ENCODE results near the gene BICRA.
"Not testable (repeated sequence)": the region's sequence is repeated elsewhere in the genome, so short reads cannot be mapped to it uniquely, and the experiment has no call there.

BICRA gene

DNA sequence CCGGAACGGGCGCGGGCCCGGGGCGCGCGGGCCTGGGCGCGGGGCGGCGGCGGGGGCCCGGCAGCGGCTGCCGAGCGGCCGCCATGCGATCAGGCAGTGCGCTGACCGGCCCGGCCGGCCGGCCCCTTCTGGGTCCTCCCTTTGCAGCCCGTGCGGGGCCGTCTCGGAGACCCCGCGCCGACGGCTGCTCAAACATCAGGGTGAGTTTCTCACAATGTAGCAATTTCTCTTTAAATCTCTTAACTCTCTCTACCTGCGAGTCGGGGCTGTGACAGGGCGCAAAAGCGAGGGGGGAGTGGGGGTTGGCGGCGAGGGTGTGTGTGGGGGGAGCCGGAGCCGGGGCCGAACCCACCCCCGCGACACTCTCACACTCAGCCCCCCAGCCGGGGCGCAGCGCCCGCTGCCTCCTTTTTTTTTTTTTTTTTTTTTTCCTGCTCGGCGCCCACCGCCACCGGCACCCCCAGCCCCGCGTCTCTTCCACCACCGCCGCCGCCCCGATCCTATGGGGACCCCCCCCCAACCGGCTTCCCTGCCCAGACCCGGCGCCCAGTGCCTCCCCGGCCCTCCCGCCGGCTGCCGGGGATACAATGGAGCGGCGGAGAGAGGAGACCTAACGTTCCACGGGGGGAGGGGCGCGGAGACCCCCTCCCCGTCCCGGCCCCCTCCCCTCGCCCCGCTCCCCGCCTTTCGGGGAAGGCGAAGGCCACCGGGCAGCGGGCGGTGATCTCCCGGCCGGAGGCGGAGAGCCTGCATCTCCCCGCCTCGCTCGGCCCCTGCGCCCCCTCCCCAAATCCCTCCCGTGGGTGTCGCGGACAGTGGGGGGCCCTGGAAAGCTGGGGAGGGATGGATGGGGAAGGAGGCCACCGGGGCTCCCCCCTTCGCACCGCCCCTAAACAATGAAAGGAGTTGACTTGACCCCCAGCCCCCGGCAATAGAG is at the start of gene BICRA:
Gene BICRA, plus strand, starts transcription at position 166 of the 937 bp plus-strand sequence. CDS start 64,441 bp downstream, outside the sequence.
- TF ChIP-seq POLR2A (IDR thresholded peaks at IDR 0.05; ENCODE audit: low read depth, low read length), result no peak
- DNase-seq (ENCODE audit: insufficient read length, low spot score), result peak; percentile 63
- FAIRE-seq, result no peak

DNA sequence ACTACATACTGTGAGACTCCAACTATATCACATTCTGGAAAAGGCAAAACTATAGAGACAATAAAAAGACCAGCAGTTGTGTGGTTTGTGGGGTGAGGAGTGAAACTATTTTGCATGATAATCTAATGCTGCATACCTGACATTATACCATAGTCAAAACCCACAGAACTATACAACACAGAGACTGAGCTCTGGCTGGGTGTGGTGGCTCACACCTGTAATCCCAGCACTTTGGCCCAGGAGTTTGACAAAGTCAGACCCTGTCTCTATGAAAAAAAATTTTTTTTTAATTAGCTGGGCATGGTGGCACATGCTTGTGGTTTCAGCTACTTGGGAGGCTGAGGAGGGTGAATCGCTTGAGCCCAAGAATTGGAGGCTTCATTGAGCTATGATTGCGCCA is 47.9 kb upstream of the BICRA start:
- TF ChIP-seq POLR2A (IDR thresholded peaks at IDR 0.05; ENCODE audit: low read depth, low read length), result no peak
- FAIRE-seq (no peak), DNase-seq (ENCODE audit: insufficient read length, low spot score) (no peak)

DNA sequence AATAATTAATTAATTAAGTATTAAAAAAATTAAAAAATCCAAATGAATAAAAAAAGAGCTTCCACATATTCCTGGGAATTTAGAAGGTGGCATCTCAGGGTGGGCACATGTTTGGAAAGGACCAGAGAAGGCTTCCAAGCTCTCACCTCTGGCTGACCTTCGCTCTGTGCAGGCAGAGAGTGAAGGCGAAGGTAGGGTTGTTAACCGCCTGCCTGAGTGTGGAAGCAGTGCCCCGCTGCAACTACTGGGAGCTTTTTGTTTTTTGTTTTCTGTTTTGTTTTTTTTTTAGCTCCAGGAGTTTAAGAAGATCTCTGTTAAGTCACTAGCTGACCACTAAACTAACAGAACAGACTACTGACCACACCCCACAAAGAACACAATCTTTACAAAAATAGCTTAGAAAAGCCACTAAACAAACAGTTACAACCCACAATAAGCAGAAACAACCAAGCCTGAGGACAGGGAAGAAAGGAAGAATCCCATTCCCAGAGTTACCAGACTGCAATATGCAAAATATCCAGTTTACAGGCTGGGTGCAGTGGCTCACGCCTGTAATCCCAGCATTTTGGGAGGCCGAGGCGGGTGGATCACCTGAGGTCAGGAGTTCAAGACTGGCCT is 47.4 kb upstream of the BICRA start:
- TF ChIP-seq POLR2A (IDR thresholded peaks at IDR 0.05; ENCODE audit: low read depth, low read length), result no peak
- DNase-seq (ENCODE audit: insufficient read length, low spot score) (no peak), FAIRE-seq (no peak)

DNA sequence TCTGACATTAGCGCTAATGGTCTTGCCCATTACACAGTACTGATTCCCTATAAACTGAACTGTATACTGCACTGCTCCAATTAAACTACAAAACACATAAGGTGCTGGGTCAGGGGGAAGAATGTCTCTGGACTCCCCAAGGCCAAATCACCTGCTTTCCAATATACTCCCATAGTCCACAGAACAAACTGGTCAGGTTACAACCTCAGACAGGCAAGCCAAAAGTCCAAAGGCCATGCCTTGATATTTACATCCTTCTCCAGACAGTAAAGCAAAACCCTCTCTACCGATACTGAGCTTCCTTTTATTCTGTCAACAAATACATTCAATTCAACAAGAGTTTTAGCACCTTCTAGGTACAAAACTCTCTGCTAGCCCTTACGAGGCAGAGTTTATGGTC is 44.9 kb upstream of the BICRA start:
- TF ChIP-seq POLR2A (IDR thresholded peaks at IDR 0.05; ENCODE audit: low read depth, low read length), result no peak
- FAIRE-seq, result no peak
- DNase-seq (ENCODE audit: insufficient read length, low spot score), result no peak

- no peak for FAIRE-seq
- no peak for DNase-seq (ENCODE audit: insufficient read length, low spot score)
- no peak for TF ChIP-seq POLR2A (IDR thresholded peaks at IDR 0.05; ENCODE audit: low read depth, low read length)
Measured at GRCh38 chr19:47569331-47569730, 39.6 kb upstream of the BICRA start.

GRCh38 chr19:47572635-47573034 is 36.3 kb upstream of the BICRA start:
- TF ChIP-seq POLR2A (IDR thresholded peaks at IDR 0.05; ENCODE audit: low read depth, low read length), result no peak
- DNase-seq (ENCODE audit: insufficient read length, low spot score), result no peak
- FAIRE-seq, result no peak

- DNase-seq (ENCODE audit: insufficient read length, low spot score) (no peak), FAIRE-seq (no peak)
- no peak for TF ChIP-seq POLR2A (IDR thresholded peaks at IDR 0.05; ENCODE audit: low read depth, low read length)
Measured at GRCh38 chr19:47573071-47574026, 35.6 kb upstream of the BICRA start, which contains the start of gene ZNF541. Gene ZNF541 (minus strand): TSS chr19:47573148. CDS start chr19:47555856, 17,292 bp downstream.

- TF ChIP-seq POLR2A (IDR thresholded peaks at IDR 0.05; ENCODE audit: low read depth, low read length), result no peak
- DNase-seq (ENCODE audit: insufficient read length, low spot score) (no peak), FAIRE-seq (no peak)
Measured at GRCh38 chr19:47580397-47580796, 28.5 kb upstream of the BICRA start.

DNA sequence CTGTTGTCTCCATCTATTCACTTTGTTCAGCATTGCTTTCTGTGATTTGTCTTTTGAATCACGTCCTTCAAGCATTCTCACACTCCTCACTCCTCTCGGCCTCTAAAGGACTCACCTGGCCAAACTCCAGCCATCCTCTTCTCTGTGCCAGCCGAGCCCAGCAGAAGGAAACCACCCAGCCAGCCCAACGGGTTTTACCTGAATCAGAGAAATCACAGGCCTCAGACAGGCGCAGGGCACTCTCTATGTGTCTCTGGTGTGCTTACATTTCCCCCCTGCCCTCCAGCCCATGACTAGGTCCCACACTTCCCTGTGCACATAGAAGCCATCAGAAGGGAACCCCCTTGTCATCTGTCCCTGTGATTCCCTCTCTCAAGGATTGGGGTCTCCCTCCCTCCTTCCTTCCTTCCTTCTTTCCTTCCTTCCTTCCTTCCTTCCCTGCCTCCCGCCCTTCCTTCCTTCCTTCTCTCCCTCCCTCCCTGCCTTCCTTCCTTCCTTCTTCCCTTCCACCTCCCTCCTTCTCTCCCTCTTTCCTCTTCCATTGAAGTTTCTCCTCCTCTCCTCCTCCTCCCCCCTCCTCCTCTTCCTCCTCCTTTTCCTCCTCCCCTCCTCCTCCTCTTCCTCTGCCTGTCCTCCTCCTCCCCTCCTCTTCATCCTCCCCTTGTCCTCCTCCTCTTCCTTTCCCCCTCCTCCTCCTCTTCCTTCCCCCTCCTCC is 27.2 kb upstream of the BICRA start:
- DNase-seq (ENCODE audit: insufficient read length, low spot score) (no peak), FAIRE-seq (no peak)
- TF ChIP-seq POLR2A (IDR thresholded peaks at IDR 0.05; ENCODE audit: low read depth, low read length), result no peak

GRCh38 chr19:47582320-47582909 is 26.5 kb upstream of the BICRA start:
- FAIRE-seq, result no peak
- TF ChIP-seq POLR2A (IDR thresholded peaks at IDR 0.05; ENCODE audit: low read depth, low read length), result no peak
- DNase-seq (ENCODE audit: insufficient read length, low spot score), result no peak

- not testable (repeated sequence) for DNase-seq (ENCODE audit: insufficient read length, low spot score); FAIRE-seq
Measured at GRCh38 chr19:47583161-47583560, 25.8 kb upstream of the BICRA start.

GRCh38 chr19:47587295-47587694 is 21.6 kb upstream of the BICRA start:
- no peak for DNase-seq (ENCODE audit: insufficient read length, low spot score)
- no peak for TF ChIP-seq POLR2A (IDR thresholded peaks at IDR 0.05; ENCODE audit: low read depth, low read length)
- no peak for FAIRE-seq

GRCh38 chr19:47589824-47590223 is 19.1 kb upstream of the BICRA start:
- DNase-seq (ENCODE audit: insufficient read length, low spot score) (no peak), FAIRE-seq (no peak)
- no peak for TF ChIP-seq POLR2A (IDR thresholded peaks at IDR 0.05; ENCODE audit: low read depth, low read length)

Measured in H54 (cell line).